Activated T-cell treated with anti-CD3 and anti-CD28 coated beads, Interleukin-2, amount 50 U/mL, for 48 hours (primary cell): ENCODE measurements around the gene GSAP.

Experiments
- DNase-seq, 2 experiments: peaks; one replicate each; pipeline ENCODE4 v3.0.0-alpha.2; 2020

The GSAP gene

DNA sequence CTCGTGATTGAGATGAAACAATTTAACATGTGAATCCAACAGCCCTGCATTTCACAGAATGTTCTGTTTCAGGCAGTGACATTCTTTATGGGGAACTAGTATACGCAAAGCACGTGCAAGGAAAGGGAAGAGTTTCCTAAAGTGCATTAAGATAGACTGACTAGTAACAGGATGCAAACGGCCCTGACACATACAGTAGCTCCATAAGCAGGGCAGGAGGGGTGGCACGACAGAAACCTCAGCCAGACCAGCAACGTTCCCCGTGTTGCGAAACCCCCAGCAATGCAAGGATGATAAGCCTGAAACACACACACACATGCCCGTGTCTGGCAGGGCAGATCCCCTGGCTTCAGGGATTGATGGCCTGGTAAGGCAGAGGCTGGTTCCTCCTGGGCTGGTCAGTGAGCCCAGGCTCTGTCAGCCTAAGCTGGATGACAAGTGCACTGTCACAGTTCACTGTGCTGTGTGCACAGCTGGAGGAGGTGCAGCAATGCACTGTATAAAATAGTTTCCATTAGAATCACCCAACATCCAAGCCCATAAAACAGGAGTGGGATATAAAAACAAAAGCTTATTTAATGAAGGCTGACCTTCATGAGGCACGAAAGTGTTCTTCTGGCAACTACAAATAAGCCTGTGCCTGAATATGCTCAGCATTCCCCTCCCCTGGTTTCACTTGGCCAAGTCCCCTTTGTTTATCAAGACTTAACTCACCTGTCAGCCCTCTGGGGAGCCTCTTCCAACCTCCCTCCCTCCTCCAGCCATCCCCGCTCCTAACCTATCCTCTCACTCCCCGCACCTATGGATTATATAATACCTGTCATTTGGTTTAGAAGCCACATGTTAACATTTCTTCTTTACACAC, 88.8 kb downstream of the GSAP start:
- DNase-seq: no peak

DNA sequence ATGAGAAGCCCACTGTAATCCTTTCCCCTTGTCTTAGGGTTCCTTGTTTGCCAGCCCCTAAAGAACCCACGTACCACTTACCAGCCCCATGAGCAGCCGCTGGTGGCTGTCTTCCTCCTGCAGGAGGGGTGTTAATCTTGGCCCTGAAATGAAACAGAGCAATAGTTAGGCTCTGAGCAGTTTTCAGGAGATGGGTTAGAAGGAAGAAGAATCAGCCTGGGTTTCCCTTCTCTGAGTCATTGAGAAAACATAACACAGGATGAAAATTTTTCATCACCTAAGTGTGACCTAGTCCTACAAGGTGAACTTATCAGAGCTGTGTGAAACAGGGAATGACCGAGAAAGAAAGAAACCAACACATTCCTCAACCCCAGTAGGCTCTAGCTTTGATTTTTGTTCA, 90.0 kb downstream of the GSAP start:
- no peak for DNase-seq

GRCh38 chr7:77321300-77321699, 94.8 kb downstream of the GSAP start:
- DNase-seq: no peak

DNA sequence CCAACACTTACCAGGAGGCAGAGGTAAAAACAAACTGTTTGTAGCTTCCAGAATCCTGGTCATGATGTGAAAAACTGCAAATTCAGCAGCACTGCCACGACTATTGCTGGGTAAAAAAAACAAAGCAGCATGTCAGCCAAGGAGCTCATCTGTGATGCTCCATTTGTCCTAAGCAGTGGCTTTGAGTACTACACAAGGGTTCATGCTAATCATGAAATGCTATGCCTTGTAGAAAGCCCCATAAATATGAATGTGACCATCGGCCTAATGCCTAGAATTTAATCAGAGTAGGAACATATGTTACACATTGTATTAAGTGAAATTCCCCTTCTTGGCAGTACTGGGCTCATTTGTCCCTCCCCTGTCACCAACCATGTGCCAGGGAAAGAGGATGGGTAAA, 95.4 kb downstream of the GSAP start:
- no peak for DNase-seq

DNA sequence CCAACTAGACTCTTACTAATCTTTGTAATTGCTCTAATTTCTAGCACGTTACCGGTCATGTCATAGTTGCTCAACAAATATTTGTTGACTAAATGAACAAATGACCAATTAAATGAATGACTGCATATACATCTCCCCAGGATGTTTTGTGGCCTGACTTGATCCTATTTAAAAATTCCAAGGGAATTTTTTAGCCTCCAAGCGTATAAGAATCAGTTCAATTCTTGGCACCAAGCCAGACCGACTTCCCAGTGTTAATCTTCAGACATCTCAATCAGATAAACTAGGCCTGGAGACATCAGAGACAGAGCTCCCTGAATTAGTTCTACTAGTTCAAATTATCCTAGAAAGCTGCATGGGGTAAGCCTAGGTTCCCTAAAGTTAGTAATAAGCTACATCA, 96.0 kb downstream of the GSAP start:
- DNase-seq: no peak

DNA sequence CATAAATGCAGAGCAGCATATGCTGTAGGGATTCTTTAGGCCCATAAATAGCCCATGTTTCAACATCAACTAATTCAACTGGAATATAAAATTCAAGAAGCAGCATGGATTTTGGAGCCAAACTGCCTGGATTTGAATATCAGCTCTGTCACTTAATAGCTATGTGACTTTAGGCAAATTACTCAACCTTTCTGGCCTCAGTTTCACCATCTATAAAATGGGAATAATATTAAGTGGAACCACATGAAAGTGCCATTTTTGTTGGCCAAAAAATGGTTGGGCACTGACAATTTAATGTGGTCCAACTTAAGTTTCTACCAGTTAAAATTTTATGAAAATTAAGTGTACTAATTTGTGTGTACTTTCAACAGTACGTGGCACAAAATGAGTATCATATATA, 98.1 kb downstream of the GSAP start:
- no peak for DNase-seq

- no peak for DNase-seq
Measured at GRCh38 chr7:77316219-77316978, 99.8 kb downstream of the GSAP start.

DNA sequence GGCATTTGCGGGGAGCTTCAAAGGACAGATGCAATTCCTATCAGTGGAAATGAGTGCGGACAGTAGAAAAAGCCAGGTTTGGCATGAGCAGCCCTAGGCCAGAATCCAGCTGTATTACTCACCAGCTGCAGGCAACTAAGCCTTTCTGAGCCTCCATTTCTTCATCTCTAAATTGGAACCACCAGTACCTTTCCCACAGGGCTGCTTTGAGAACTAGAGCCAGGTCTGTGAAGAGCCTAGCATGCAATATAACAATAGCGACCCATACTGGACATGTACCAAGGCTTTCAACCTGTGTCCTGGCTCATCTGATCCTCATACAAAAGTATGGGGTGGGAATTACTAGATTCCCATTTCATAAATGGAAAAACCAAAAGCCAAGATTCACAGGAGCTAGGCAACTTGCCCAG, 101.0 kb downstream of the GSAP start:
- no peak for DNase-seq

- no peak for DNase-seq
Measured at GRCh38 chr7:77313876-77314480, 102.2 kb downstream of the GSAP start.

- no peak for DNase-seq
Measured at GRCh38 chr7:77313085-77313484, 103.1 kb downstream of the GSAP start.

- no peak for DNase-seq
Measured at GRCh38 chr7:77310982-77311381, 105.2 kb downstream of the GSAP start.

- no peak for DNase-seq
Measured at GRCh38 chr7:77309714-77310220, 106.4 kb downstream of the GSAP start.

- no peak for DNase-seq
Measured at GRCh38 chr7:77308792-77309191, 107.4 kb downstream of the GSAP start.

DNA sequence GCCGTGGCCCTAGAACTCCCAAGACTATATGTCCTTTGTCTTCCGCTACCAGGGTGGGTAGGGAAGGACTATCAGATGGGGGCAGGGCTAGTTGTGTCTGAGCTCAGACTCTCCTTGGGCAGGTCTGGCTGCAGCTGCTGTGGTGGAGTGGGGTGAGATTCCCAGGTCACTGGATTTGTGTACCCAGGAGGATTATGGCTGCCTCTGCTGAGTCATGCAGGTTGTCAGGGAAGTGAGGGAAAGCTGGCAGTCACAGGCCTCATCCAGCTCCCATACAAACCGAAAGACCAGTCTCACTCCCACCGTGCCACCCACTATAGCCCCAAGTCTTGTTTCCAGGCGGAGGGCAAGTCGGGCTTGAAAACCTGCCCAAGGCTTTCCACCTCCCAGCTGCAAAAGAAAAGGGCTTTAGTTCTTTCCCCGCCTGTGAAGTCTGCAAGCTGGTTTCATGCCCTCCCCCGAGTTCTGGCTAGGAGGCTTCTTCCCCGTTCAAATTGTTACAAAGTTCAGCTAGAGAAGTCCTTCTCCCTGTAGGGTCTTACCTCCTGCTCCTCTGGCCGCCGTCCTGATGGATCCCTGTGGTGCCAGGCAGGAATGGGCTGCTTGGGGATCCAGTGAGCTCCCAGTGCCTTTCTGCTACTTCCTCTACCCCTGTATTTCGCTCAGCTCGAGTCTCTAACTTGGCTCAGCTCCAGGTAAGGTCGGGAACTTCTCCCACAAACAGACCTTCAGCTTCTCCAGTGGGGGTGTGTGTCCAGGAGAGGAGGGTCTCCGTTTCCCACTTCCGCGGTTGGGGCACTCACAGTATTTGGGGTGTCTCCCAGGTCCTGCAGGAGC, 109.7 kb downstream of the GSAP start:
- DNase-seq: no peak

DNA sequence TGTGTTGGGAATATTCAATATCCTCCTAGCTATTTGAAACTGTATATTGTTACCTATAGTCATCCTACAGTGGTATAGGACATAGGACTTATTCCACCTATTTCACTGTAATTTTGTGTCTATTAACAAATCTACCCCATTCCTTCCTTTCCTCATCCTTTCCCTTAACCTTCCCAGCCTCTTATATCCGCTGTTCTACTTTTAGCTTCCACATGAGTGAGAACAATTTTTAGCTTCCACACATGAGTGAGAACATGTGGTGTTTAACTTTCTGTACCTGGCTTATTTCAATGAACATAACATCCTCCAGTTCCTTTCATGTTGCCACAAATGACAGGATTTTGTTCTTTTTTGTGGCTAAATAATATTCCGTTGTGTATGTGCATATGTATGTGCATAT, 120.6 kb downstream of the GSAP start:
- DNase-seq: no peak

GRCh38 chr7:77293046-77293445, 123.1 kb downstream of the GSAP start:
- no peak for DNase-seq

GRCh38 chr7:77290425-77290824, 125.7 kb downstream of the GSAP start:
- no peak for DNase-seq

DNA sequence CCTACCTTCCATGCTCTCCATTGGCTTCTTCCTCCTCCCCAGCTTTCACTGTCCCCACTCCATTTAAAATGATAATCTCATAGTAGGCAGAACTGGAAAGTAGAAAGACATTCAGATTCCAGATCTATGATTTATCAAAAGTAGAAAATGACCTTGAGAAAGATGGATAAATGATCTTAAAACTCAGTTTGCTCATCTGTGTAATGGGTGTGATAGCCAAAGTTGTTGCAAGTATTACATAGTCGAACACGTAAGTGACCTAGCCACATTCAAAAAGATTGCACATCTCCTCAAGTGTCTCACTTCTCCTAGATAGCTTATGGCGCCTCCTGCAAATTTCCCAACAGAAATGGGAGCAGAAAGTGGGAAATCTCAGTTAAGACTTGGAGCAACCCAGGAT, 126.8 kb downstream of the GSAP start:
- no peak for DNase-seq

DNA sequence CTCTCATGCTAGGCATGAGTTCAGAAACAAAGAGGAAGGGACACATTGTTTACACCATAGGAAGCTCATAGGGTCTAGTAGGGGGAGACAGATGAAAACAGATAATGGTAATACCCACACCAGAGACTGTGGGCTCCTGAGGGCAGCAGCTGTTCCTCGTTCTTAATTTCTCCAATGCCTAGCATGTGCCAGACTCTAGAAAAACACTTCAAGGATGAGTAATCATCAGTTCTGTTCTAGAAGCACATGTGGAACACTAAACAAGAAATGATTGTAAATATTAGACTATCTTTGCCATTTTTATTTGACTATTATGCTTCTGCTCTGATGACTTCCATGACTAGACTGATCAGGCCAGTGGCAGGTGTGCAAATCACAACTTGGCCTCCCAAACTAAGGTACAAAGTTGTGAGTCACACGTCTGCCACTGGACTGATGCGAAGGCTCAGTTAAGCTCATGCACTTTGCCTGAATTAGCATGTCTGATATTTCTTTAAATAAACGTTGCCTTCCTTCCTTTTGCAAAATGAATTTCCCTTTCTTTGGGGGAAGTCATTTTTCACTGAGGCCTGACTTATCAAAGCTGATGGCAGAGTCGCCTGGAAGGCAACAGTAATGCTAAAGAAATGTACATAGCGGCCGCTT, 127.4 kb downstream of the GSAP start:
- DNase-seq: no peak

GRCh38 chr7:77284616-77285015, 131.5 kb downstream of the GSAP start:
- DNase-seq: no peak

DNA sequence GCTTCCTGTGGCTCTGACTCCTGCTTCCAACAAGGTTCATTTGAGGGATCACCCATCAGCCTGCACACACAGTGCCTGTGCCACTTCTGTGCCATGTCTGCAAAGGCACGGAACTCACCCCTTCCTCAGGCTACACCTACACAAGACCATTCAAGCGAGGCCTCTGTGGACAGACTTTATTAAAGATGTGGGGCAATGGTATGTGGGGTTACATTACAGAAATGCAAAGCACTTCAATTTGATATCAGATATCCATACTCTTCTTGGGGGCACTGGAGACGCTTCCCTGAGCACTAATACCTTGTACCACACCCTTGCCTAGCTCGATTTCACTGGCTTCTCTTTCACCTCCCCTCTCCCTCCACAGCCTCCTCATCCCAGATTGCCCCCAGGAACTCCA, 132.1 kb downstream of the GSAP start:
- DNase-seq: no peak

DNA sequence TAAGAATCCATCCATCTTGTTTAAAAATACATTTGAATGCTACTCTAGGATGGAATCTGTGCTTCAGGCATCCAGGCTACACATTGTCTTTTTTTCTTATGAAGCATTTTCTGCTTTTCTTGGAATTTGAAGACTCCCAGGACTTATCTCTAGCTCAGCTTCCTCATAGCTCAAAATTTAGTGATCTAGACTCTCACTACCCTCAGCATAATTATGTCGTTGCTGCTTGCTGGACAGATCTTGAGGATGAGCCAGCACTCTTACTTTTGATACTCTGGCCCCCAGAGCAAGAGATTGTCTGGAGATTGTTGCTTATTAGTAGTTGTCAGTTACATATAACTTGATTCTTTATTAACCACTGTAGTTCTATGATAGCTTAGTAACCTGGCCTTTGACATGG, 133.3 kb downstream of the GSAP start:
- no peak for DNase-seq
